Measurements from ENCODE around the gene TSPAN10.
A peak's percentile ranks its signal among the peaks of the same experiment; 100 is the strongest.
"Not testable (repeated sequence)": the region's sequence is repeated elsewhere in the genome, so short reads cannot be mapped to it uniquely, and the experiment has no call there.

The TSPAN10 gene

GRCh38 chr17:81636505-81637288 lies at the start of gene TSPAN10, which contains the start of gene NPLOC4:
TSS of gene TSPAN10 (plus strand) at chr17:81637196. CDS start at chr17:81642413, 5,217 bp downstream.
TSS of gene NPLOC4 (minus strand) at chr17:81637112. CDS start at chr17:81636930, 182 bp downstream.
- DNase-seq (ENCODE audit: low read depth, low spot score) = no peak

GRCh38 chr17:81589612-81590011 lies 47.4 kb upstream of the TSPAN10 start:
- DNase-seq (ENCODE audit: low read depth, low spot score) = no peak

GRCh38 chr17:81590121-81590520 lies 46.9 kb upstream of the TSPAN10 start:
- no peak for DNase-seq (ENCODE audit: low read depth, low spot score)

GRCh38 chr17:81591971-81592370 lies 45.0 kb upstream of the TSPAN10 start:
- DNase-seq (ENCODE audit: low read depth, low spot score) = no peak

GRCh38 chr17:81593105-81593871 lies 43.7 kb upstream of the TSPAN10 start:
- no peak for DNase-seq (ENCODE audit: low read depth, low spot score)

- DNase-seq (ENCODE audit: low read depth, low spot score) = no peak
Measured at GRCh38 chr17:81599719-81600486, 37.1 kb upstream of the TSPAN10 start.

- peak; percentile 7 for DNase-seq (ENCODE audit: low read depth, low spot score)
Measured at GRCh38 chr17:81601525-81602120, 35.4 kb upstream of the TSPAN10 start.

- DNase-seq (ENCODE audit: low read depth, low spot score) = no peak
Measured at GRCh38 chr17:81603846-81604610, 33.0 kb upstream of the TSPAN10 start.

GRCh38 chr17:81607431-81607830 lies 29.6 kb upstream of the TSPAN10 start:
- DNase-seq (ENCODE audit: low read depth, low spot score) = no peak

GRCh38 chr17:81608082-81608481 lies 28.9 kb upstream of the TSPAN10 start:
- DNase-seq (ENCODE audit: low read depth, low spot score) = no peak

- DNase-seq (ENCODE audit: low read depth, low spot score) = no peak
Measured at GRCh38 chr17:81608605-81609004, 28.4 kb upstream of the TSPAN10 start.

- DNase-seq (ENCODE audit: low read depth, low spot score) = no peak
Measured at GRCh38 chr17:81609541-81610311, 27.3 kb upstream of the TSPAN10 start.

GRCh38 chr17:81612172-81612970 lies 24.6 kb upstream of the TSPAN10 start:
- DNase-seq (ENCODE audit: low read depth, low spot score) = no peak

GRCh38 chr17:81615401-81615930 lies 21.5 kb upstream of the TSPAN10 start:
- DNase-seq (ENCODE audit: low read depth, low spot score) = no peak

- DNase-seq (ENCODE audit: low read depth, low spot score) = no peak
Measured at GRCh38 chr17:81616877-81617276, 20.1 kb upstream of the TSPAN10 start.

- not testable (repeated sequence) for DNase-seq (ENCODE audit: low read depth, low spot score)
Measured at GRCh38 chr17:81618307-81618706, 18.7 kb upstream of the TSPAN10 start.

GRCh38 chr17:81621494-81622130 lies 15.4 kb upstream of the TSPAN10 start:
- DNase-seq (ENCODE audit: low read depth, low spot score) = no peak

- DNase-seq (ENCODE audit: low read depth, low spot score) = no peak
Measured at GRCh38 chr17:81630274-81630673, 6.7 kb upstream of the TSPAN10 start.
